Parathyroid adenoma (tissue), 2 donors: ENCODE data around the gene RBP7.

Source experiments
- H2AFZ ChIP-seq: fragments of 300-600 bp; sonication (generic); one replicate; pipeline ENCODE4 v1.7.0; 2017; ENCODE audit warnings: antibody characterized with exemption, mild to moderate bottlenecking
- H3K27ac ChIP-seq: fragments of 300-600 bp; sonication (generic); one replicate; pipeline ENCODE4 v1.7.0; 2017
- H3K27me3 ChIP-seq: fragments of 300-600 bp; sonication (generic); one replicate; pipeline ENCODE4 v1.7.0; 2017; ENCODE audit warnings: low read length; ENCODE audit not compliant: control insufficient read depth, insufficient read depth
- H3K36me3 ChIP-seq: fragments of 300-600 bp; sonication (generic); one replicate; pipeline ENCODE4 v1.7.0; 2017; ENCODE audit warnings: low read length; ENCODE audit not compliant: control insufficient read depth, insufficient read depth
- H3K4me1 ChIP-seq: fragments of 300-600 bp; sonication (generic); one replicate; pipeline ENCODE4 v1.7.0; 2017; ENCODE audit warnings: control low read depth
- H3K4me2 ChIP-seq: fragments of 300-600 bp; sonication (generic); one replicate; pipeline ENCODE4 v1.7.0; 2017; ENCODE audit warnings: low read length
- H3K4me3 ChIP-seq: fragments of 300-600 bp; sonication (generic); one replicate; pipeline ENCODE4 v1.7.0; 2017; ENCODE audit warnings: low read depth, low read length
- H3K79me2 ChIP-seq: fragments of 300-600 bp; sonication (generic); one replicate; pipeline ENCODE4 v1.7.0; 2017; ENCODE audit warnings: control low read depth
- H3K9ac ChIP-seq: fragments of 300-600 bp; sonication (generic); one replicate; pipeline ENCODE4 v1.7.0; 2017; ENCODE audit warnings: mild to moderate bottlenecking
- H3K9me3 ChIP-seq: fragments of 300-600 bp; sonication (generic); one replicate; pipeline ENCODE4 v1.7.0; 2017; ENCODE audit warnings: low read length; ENCODE audit not compliant: control insufficient read depth
- TF ChIP-seq, protein P1 (sequence below): fragments of 300-600 bp; sonication (generic); IDR thresholded peaks from one replicate; pipeline ENCODE4 v1.7.0; 2017; ENCODE audit warnings: antibody characterized with exemption, mild to moderate bottlenecking
- donor health status: primary hyperparathyroidism.

Gene RBP7

DNA sequence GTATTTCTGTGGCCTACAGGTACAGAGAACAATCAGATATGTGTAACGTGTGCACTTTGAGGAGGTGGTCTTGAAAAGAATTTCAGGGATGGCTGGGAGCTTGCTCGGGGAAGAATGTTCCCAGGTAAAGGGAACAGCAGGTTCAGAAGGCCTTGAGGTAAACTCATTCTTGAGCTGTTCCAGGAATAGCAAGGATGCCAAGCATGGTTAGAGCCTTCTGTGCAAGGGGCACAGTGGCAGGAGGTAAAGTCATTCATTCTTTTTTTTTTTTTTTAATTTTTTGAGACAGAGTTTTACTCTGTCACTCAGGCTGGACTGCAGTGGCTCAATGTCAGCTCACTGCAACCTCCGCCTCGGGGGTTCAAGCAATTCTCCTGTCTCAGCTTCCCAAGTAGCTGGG, 45.7 kb downstream of the RBP7 start:
- Histone ChIP-seq H3K9ac (no peak overlapping the region), H2AFZ (no peak overlapping the region), H3K4me1 (no peaks in the 10 kb centered on the region), H3K4me3 (no peak overlapping the region), H3K79me2 (peaks cover 55% of the 10 kb centered on the region), H3K9me3 (no peaks in the 10 kb centered on the region), H3K36me3 (no peaks in the 10 kb centered on the region), H3K4me2 (no peak overlapping the region), H3K27me3 (no peaks in the 10 kb centered on the region), H3K27ac (no peak overlapping the region)
- TF ChIP-seq, protein P1, sequence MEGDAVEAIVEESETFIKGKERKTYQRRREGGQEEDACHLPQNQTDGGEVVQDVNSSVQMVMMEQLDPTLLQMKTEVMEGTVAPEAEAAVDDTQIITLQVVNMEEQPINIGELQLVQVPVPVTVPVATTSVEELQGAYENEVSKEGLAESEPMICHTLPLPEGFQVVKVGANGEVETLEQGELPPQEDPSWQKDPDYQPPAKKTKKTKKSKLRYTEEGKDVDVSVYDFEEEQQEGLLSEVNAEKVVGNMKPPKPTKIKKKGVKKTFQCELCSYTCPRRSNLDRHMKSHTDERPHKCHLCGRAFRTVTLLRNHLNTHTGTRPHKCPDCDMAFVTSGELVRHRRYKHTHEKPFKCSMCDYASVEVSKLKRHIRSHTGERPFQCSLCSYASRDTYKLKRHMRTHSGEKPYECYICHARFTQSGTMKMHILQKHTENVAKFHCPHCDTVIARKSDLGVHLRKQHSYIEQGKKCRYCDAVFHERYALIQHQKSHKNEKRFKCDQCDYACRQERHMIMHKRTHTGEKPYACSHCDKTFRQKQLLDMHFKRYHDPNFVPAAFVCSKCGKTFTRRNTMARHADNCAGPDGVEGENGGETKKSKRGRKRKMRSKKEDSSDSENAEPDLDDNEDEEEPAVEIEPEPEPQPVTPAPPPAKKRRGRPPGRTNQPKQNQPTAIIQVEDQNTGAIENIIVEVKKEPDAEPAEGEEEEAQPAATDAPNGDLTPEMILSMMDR: no peak

DNA sequence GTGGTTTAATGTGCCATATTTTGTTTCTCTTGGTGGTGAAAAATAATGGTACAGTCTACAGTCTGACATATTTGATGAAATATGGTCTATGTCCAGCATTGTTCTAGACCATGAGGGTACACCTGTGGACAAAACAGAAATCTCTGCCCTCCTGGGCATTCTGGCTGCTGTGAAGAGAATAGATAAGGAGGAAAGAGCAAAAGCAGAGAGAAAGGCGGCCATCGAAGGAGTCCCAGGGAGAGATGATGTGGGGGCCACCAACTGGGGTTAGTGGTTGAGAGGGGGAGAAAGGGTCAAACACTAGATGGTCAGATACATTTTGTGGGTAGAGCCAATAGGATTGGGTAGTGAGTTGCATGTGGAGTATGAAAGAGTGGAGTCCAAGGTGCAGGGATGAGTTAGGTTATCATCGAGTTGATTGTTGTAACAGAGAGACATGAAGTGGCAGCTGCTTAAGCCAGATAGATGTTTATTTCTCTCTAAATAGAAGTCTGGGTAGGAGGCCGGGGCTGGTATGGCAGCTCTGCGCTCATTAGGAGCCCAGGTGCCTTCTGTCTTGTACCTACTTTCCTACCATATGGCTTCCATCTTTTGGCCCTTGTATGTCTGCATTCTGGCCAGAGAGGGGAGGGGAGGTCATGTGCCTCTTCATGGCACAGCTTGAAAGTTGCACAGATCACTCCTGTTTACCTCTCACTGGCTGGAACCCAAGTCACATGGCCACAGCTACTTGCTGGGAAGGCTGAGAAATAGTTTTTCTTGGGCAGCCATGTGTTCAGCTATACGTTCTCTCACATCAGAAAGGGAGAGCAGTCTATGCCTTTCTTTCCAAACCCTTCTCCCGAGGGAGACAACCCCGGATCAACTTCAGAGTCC, 48.7 kb downstream of the RBP7 start:
- Histone ChIP-seq H3K79me2 (peaks cover 52% of the 10 kb centered on the region), H3K4me2 (no peak overlapping the region), H2AFZ (no peak overlapping the region), H3K36me3 (no peaks in the 10 kb centered on the region), H3K4me1 (no peaks in the 10 kb centered on the region), H3K9me3 (no peaks in the 10 kb centered on the region), H3K27me3 (no peaks in the 10 kb centered on the region), H3K9ac (no peak overlapping the region), H3K4me3 (no peak overlapping the region), H3K27ac (no peak overlapping the region)
- TF ChIP-seq, protein P1: no peak

DNA sequence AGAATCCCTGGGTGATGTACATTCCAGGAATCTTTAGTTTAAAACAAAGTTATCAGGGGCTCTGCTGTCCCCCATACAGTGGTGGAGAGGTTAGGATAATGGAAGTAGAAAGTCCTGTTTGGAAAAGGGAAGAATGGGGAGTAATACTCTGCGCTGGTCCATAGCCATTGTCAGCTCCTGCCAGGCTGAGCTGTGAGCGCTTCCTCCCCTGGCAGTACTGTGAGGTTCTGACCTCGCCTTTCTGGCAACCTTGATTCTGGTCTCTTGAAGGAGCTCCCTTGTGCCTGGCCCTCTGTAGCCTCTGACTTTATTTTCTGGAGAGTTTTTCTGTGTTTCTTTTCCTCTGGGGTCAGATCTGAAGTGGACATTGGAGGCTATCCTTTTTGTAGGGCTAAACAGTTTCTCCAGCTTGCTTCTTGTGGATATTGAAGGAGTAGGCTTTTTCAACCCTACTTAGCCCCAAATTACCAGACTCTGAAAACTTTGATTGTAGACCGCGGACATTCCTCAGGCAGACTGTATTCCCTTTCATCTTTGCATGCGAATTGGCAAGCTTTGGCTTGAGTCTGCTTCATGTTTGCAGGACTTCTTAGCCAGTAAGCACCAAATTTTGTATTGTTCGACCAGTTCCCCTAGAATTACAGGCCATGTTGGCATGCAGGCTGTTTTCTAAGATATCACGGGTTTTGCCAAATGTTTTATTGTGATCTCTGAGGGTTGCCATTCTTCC, 49.5 kb downstream of the RBP7 start:
- no peaks in the 10 kb centered on the region for H3K4me1 ChIP-seq
- no peaks in the 10 kb centered on the region for H3K9me3 ChIP-seq
- H3K27ac ChIP-seq: no peak overlapping the region
- no peaks in the 10 kb centered on the region for H3K27me3 ChIP-seq
- no peaks in the 10 kb centered on the region for H3K36me3 ChIP-seq
- H3K79me2 ChIP-seq: peaks cover 49% of the 10 kb centered on the region
- no peak overlapping the region for H3K9ac ChIP-seq
- TF ChIP-seq, protein P1: no peak
- H2AFZ ChIP-seq: no peak overlapping the region
- H3K4me3 ChIP-seq: no peak overlapping the region
- H3K4me2 ChIP-seq: no peak overlapping the region

DNA sequence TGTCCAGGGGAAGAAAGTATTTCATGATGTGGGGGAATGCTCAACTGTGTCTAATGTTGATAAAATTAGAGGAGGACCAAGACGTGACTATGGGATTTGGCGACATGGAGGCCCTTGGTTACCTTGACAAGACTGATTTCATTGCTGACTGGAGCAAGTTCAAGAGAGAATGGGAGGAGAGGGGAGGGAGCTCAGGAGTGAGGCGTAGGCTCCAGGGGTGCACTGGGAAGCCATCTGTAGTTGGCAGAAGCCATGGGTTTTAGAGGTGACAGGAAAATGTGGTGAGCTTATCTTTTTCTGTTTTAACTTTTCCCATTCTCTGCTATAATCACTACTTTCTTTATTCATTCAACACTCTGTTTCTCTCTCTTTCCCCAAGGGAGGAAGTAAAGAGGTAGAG, 51.6 kb downstream of the RBP7 start:
- Histone ChIP-seq H3K4me2 (no peak overlapping the region), H2AFZ (no peak overlapping the region), H3K4me3 (no peak overlapping the region), H3K36me3 (no peaks in the 10 kb centered on the region), H3K27ac (no peak overlapping the region), H3K4me1 (no peaks in the 10 kb centered on the region), H3K9me3 (no peaks in the 10 kb centered on the region), H3K27me3 (no peaks in the 10 kb centered on the region), H3K79me2 (peaks cover 39% of the 10 kb centered on the region), H3K9ac (no peak overlapping the region)
- TF ChIP-seq, protein P1: no peak
